NCI-H2196 (cell line): ENCODE data around the gene BACE1-AS.
"Not testable (repeated sequence)": the region's sequence is repeated elsewhere in the genome, so short reads cannot be mapped to it uniquely, and the experiment has no call there.

Source experiments
- DNase-seq: peaks from one replicate; lab custom pipeline; 2025; ENCODE audit not compliant: unreplicated experiment; lab: John Stamatoyannopoulos, UW

Gene BACE1-AS

GRCh38 chr11:117290809-117291396 lies at the start of gene BACE1-AS:
Gene BACE1-AS, plus strand, starts transcription at chr11:117291346.
- DNase-seq = no peak

GRCh38 chr11:117248341-117248740 lies 42.8 kb upstream of the BACE1-AS start:
- no peak for DNase-seq

GRCh38 chr11:117249571-117249970 lies 41.6 kb upstream of the BACE1-AS start:
- DNase-seq = no peak

GRCh38 chr11:117251506-117251905 lies 39.6 kb upstream of the BACE1-AS start:
- no peak for DNase-seq

GRCh38 chr11:117255966-117256365 lies 35.2 kb upstream of the BACE1-AS start:
- DNase-seq = no peak

- no peak for DNase-seq
Observed at GRCh38 chr11:117256573-117256972, 34.6 kb upstream of the BACE1-AS start.

- DNase-seq = no peak
Observed at GRCh38 chr11:117258576-117258975, 32.6 kb upstream of the BACE1-AS start.

- DNase-seq = no peak
Observed at GRCh38 chr11:117259417-117259816, 31.7 kb upstream of the BACE1-AS start.

GRCh38 chr11:117264624-117265323 lies 26.4 kb upstream of the BACE1-AS start:
- DNase-seq = not testable (repeated sequence)

GRCh38 chr11:117265745-117266144 lies 25.4 kb upstream of the BACE1-AS start:
- no peak for DNase-seq

GRCh38 chr11:117269856-117270255 lies 21.3 kb upstream of the BACE1-AS start:
- no peak for DNase-seq

GRCh38 chr11:117271208-117271607 lies 19.9 kb upstream of the BACE1-AS start:
- DNase-seq = no peak

- DNase-seq = not testable (repeated sequence)
Observed at GRCh38 chr11:117272175-117272574, 19.0 kb upstream of the BACE1-AS start.

GRCh38 chr11:117273550-117274289 lies 17.4 kb upstream of the BACE1-AS start:
- DNase-seq = no peak

- DNase-seq = no peak
Observed at GRCh38 chr11:117278347-117278746, 12.8 kb upstream of the BACE1-AS start.

GRCh38 chr11:117279711-117280376 lies 11.3 kb upstream of the BACE1-AS start:
- DNase-seq = no peak

GRCh38 chr11:117281159-117281558 lies 10.0 kb upstream of the BACE1-AS start:
- DNase-seq = no peak

GRCh38 chr11:117281869-117282268 lies 9.3 kb upstream of the BACE1-AS start:
- DNase-seq = no peak

GRCh38 chr11:117282956-117283355 lies 8.2 kb upstream of the BACE1-AS start:
- no peak for DNase-seq

GRCh38 chr11:117284053-117284452 lies 7.1 kb upstream of the BACE1-AS start:
- DNase-seq = no peak

- DNase-seq = no peak
Observed at GRCh38 chr11:117286588-117286987, 4.6 kb upstream of the BACE1-AS start.

- DNase-seq = no peak
Observed at GRCh38 chr11:117287668-117288067, 3.5 kb upstream of the BACE1-AS start.
